ENCODE data around the gene TOM1L2.

The TOM1L2 gene

DNA sequence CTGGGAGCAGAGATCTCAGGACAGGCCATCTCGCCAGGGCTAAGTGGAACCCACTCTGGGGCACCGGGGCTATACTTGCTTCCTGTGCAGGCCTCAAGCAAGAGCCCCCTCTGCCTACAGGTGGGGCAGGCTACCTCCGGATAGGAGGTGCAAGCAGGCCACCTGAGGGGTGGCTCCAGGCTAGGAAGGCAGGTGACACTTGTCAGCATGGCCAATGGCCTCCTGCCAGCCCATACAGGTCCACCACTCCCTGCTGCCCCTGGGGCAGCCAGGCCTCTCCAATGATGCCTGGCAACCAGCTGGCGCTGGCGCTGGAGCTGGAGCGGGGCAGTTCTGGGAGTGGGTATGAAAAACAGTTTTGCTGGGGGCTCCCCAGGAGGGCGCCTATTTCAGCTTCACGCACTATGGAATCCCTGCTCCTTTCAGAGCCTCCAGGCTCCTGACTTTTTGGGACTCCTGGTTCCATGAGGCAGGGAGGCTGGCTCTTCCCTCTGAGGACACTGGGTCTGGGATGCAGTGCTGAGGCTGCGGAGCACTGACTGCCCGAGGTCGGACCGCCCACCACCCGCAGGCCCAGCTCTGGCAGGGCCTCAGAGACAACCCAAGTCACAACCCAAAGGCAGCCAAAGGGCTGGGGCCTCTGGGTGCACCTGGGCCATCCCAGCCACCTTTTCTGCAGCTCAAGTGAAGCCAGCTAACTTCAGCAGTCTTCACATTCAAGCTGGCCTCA lies 127.0 kb downstream of the TOM1L2 start:
- no peak for TF ChIP-seq POLR2A (IDR thresholded peaks at IDR 0.05; ENCODE audit: low read depth, low read length)
- DNase-seq (ENCODE audit: insufficient read length, low spot score) (no peak), FAIRE-seq (no peak)

DNA sequence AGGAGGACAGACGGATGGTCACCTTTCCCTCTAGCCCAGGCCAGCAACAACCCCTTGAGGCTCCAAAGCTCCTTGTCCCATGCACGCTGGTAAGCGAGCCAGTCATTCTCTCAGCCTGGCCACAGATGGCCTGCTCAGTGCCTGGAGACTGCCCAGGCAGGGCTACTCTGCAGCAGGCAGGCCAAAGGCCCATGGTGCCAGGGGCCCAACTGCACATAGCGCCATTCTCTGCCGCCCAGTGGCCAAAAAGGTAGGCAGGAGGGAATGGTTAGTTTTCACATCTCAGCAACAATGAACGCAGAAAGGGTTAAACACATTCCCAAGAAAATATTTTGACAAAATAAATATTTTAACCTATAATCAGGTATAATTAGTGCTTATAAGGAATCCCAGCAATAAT lies 127.7 kb downstream of the TOM1L2 start:
- DNase-seq (ENCODE audit: insufficient read length, low spot score): no peak
- TF ChIP-seq POLR2A (IDR thresholded peaks at IDR 0.05; ENCODE audit: low read depth, low read length): no peak
- no peak for FAIRE-seq

DNA sequence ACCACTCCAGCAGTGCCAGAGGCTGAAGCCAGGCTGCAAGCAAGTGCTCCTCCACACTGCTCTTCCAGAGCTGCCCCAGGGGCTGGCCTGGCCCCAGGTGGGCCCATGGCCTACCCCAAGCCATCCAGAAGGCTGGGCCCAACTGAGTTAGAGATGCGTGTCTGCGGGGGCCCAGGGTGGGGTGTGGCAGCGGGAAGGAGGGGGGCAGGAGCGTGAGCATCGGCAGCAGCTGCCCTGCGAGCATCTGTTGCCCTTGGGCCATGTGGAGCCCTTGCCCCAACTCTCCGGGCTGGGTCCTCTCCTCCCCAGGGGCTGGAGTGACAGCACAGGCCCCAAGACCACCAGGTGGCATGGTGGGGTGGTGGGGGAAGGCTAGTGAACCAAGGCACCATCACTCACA lies 128.1 kb downstream of the TOM1L2 start:
- FAIRE-seq (no peak), DNase-seq (ENCODE audit: insufficient read length, low spot score) (no peak)
- no peak for TF ChIP-seq POLR2A (IDR thresholded peaks at IDR 0.05; ENCODE audit: low read depth, low read length)

- no peak for TF ChIP-seq POLR2A (IDR thresholded peaks at IDR 0.05; ENCODE audit: low read depth, low read length)
- no peak for FAIRE-seq
- DNase-seq (ENCODE audit: insufficient read length, low spot score): no peak
Observed at GRCh38 chr17:17843096-17843495, 129.1 kb downstream of the TOM1L2 start.

DNA sequence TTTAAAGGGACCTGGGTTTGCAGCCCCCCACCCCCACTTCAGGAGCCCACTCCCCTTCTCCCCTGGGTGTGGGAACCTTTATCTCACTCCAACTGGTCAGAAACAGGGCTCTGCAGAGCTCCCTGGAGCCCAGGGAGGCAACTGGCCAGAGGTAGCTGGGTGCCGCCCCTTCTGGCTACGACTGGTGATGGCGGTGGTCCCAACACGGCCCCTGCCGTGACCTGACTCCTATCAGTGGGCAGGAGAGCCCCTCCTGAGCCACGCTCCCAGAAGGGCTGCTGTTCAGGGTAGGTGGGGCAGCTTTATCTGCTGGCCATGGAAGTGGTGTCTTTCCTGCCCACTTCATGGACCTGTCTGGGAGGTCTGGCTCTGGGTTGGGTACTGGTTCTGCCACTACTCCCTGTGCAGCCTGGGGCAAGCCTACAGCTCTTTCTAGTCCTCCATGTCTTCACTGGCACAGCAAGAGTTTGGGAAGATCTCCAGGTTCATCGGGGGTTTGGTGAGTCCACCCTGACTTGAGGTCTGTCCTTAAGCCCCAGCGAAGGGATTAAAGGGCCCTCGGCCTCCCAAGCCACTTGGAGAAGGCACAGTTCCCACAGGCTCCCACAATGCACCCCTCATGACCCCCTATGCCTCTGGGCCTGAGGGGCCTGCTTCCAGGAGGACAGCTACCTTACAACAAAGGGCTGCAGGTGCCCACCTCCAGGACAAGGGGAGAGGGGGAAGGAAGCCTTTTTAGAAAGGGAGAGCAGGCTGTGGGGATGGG lies 129.9 kb downstream of the TOM1L2 start:
- TF ChIP-seq POLR2A (IDR thresholded peaks at IDR 0.05; ENCODE audit: low read depth, low read length): no peak
- no peak for DNase-seq (ENCODE audit: insufficient read length, low spot score)
- no peak for FAIRE-seq

GRCh38 chr17:17841601-17842025 lies 130.6 kb downstream of the TOM1L2 start:
- DNase-seq (ENCODE audit: insufficient read length, low spot score): no peak
- no peak for FAIRE-seq
- no peak for TF ChIP-seq POLR2A (IDR thresholded peaks at IDR 0.05; ENCODE audit: low read depth, low read length)

- DNase-seq (ENCODE audit: insufficient read length, low spot score) (no peak), FAIRE-seq (no peak)
- TF ChIP-seq POLR2A (IDR thresholded peaks at IDR 0.05; ENCODE audit: low read depth, low read length): no peak
Observed at GRCh38 chr17:17840751-17841591, 131.2 kb downstream of the TOM1L2 start.

GRCh38 chr17:17839791-17840707 lies 132.2 kb downstream of the TOM1L2 start:
- DNase-seq (ENCODE audit: insufficient read length, low spot score) (peak; percentile 98), FAIRE-seq (no peak)
- TF ChIP-seq POLR2A (IDR thresholded peaks at IDR 0.05; ENCODE audit: low read depth, low read length): peak; percentile 76

GRCh38 chr17:17837966-17838962 lies 133.9 kb downstream of the TOM1L2 start:
- no peak for TF ChIP-seq POLR2A (IDR thresholded peaks at IDR 0.05; ENCODE audit: low read depth, low read length)
- DNase-seq (ENCODE audit: insufficient read length, low spot score): no peak
- no peak for FAIRE-seq

GRCh38 chr17:17837380-17837821 lies 134.8 kb downstream of the TOM1L2 start:
- no peak for TF ChIP-seq POLR2A (IDR thresholded peaks at IDR 0.05; ENCODE audit: low read depth, low read length)

GRCh38 chr17:17836818-17837379 lies 135.3 kb downstream of the TOM1L2 start, which contains the start of gene SREBF1:
Gene SREBF1, minus strand, starts transcription at chr17:17836986. Its CDS starts 169 bp downstream, at chr17:17836817.
- DNase-seq (ENCODE audit: insufficient read length, low spot score) (no peak), FAIRE-seq (no peak)
- peak; percentile 63 for TF ChIP-seq POLR2A (IDR thresholded peaks at IDR 0.05; ENCODE audit: low read depth, low read length)

More at GRCh38 chr17:17837380-17837821, 134.8 kb downstream of the TOM1L2 start:
- no peak for FAIRE-seq
- DNase-seq (ENCODE audit: insufficient read length, low spot score): no peak
